ENCODE data around the gene CLIC4. TPM values are rescaled to one million over a fixed set of nuclear protein-coding genes. Genes with fewer than 3 reads are reported as not detected.
A peak's percentile ranks its signal among the peaks of the same experiment; 100 is the strongest.
"Not testable (repeated sequence)": the region's sequence is repeated elsewhere in the genome, so short reads cannot be mapped to it uniquely, and the experiment has no call there.

CLIC4 gene
- total RNA-seq, 2 donors from 2014 or later: 77.2 to 124 TPM

DNA sequence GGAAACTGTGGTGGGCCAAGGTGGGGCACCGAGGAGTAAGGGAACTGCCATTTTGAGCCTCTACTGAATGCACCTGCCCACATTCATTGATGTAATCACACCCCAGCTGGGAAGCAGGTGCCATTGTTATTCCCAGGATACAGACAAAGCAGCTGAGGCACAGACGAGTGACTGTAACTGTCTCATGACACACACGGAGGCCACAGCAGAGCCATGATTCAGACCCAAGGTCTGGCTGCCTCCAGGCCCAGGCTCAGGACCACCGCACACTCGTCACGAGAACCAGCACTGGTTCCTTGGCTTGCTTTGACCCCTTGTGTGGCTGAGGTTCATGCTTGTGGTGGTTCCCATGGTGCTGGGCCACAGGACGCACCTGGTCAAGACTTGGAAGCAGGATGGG, 45.6 kb upstream of the CLIC4 start:
- TF ChIP-seq POLR2A (IDR thresholded peaks at IDR 0.05) (no peak), CTCF (IDR thresholded peaks at IDR 0.05) (no peak), POLR2AphosphoS5 (IDR thresholded peaks at IDR 0.05) (no peak)
- no peaks in the 10 kb centered on the region for H3K36me3 ChIP-seq
- H3K27ac ChIP-seq: no peak overlapping the region
- H3K4me1 ChIP-seq (replicated peaks): no peaks in the 10 kb centered on the region
- H3K27me3 ChIP-seq (replicated peaks; ENCODE audit: insufficient read depth): no peaks in the 10 kb centered on the region
- WGBS: 94% methylated on average over 7 of the region's 7 CpGs
- H3K4me3 ChIP-seq: no peak overlapping the region
- no peaks in the 10 kb centered on the region for H3K9me3 ChIP-seq
- no peak for DNase-seq (ENCODE audit: low spot score)
- intact Hi-C loops (cut with DNase I): loop anchor here (5.0 kb wide), 1 partner anchor 43 kb away; no protein-coding TSS in a partner anchor

DNA sequence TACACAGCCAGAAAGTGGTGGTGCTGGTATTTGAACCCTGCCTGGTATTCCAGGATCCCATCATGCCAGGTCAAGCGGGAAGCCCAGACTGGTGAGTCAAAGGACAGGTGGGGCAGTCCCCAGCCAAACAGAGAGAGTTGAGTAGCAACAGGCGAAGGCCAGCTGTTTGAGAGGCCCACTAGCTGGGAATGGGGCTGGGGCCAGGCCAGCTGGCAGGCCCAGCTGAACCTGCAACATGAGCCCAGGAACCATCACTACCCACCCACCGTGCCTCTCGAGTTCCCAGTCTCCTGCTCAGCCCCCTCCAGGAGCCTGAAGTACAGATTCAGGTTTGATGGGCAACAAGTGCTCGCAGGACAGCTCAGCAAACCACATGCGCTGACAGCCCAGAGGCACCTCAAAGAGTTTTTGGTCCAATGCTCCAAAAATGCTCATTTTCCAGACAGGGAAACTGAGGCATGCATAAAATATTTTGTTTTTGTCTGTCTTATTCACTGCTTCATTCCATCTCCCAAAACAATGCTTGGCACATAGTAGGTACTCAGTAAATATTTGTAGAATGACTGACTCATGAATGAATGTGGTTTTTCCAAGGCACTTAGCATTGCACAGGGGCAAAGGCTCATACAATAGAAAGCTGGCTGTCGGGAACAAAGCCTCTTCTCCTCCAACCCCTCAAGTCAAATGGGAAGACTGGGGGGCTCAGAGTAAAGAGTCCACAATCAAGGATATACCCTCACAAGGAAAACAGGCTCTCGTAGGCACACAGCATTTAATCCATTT, 42.5 kb upstream of the CLIC4 start:
- Histone ChIP-seq H3K36me3 (no peaks in the 10 kb centered on the region), H3K4me1 (replicated peaks) (no peaks in the 10 kb centered on the region), H3K27me3 (replicated peaks; ENCODE audit: insufficient read depth) (no peaks in the 10 kb centered on the region), H3K9me3 (no peaks in the 10 kb centered on the region), H3K4me3 (no peak overlapping the region), H3K27ac (no peak overlapping the region)
- DNase-seq (ENCODE audit: low spot score): no peak
- intact Hi-C loops (cut with DNase I): no loop called here
- 50% methylated on average over 8 of the region's 8 CpGs for WGBS
- TF ChIP-seq POLR2AphosphoS5 (IDR thresholded peaks at IDR 0.05) (no peak), CTCF (IDR thresholded peaks at IDR 0.05) (no peak), POLR2A (IDR thresholded peaks at IDR 0.05) (no peak)

GRCh38 chr1:24704411-24705259, 40.6 kb upstream of the CLIC4 start:
- no peaks in the 10 kb centered on the region for H3K9me3 ChIP-seq
- TF ChIP-seq CTCF (IDR thresholded peaks at IDR 0.05): no peak
- TF ChIP-seq POLR2A (IDR thresholded peaks at IDR 0.05): no peak
- TF ChIP-seq POLR2AphosphoS5 (IDR thresholded peaks at IDR 0.05): no peak

GRCh38 chr1:24705260-24706073, 39.8 kb upstream of the CLIC4 start:
- no peaks in the 10 kb centered on the region for H3K27me3 ChIP-seq (replicated peaks; ENCODE audit: insufficient read depth)
- peak; percentile 89 for TF ChIP-seq POLR2AphosphoS5 (IDR thresholded peaks at IDR 0.05)
- TF ChIP-seq CTCF (IDR thresholded peaks at IDR 0.05): peak in 2 of 4 experiments; percentile 21 to 35
- no peak for TF ChIP-seq POLR2A (IDR thresholded peaks at IDR 0.05)
- no peaks in the 10 kb centered on the region for H3K36me3 ChIP-seq
- H3K9me3 ChIP-seq: no peaks in the 10 kb centered on the region
- H3K4me3 ChIP-seq: peak overlapping the region; percentile 5 to 28
- 11% methylated on average over 18 of the region's 18 CpGs for WGBS
- peak; percentile 87 for DNase-seq (ENCODE audit: low spot score)
- no peaks in the 10 kb centered on the region for H3K4me1 ChIP-seq (replicated peaks)
- intact Hi-C loops (cut with DNase I): no loop called here
- peak overlapping the region; percentile 72 to 78 for H3K27ac ChIP-seq

More at GRCh38 chr1:24704411-24705259, 40.6 kb upstream of the CLIC4 start:
- DNase-seq (ENCODE audit: low spot score): no peak
- Histone ChIP-seq H3K4me1 (replicated peaks) (no peaks in the 10 kb centered on the region), H3K27ac (peak overlapping the region; percentile 72 to 78), H3K27me3 (replicated peaks; ENCODE audit: insufficient read depth) (no peaks in the 10 kb centered on the region), H3K36me3 (no peaks in the 10 kb centered on the region), H3K4me3 (peak overlapping the region in 1 of 2 donors; percentile 28)
- intact Hi-C loops (cut with DNase I): no loop called here
- 58% methylated on average over 16 of the region's 16 CpGs for WGBS

DNA sequence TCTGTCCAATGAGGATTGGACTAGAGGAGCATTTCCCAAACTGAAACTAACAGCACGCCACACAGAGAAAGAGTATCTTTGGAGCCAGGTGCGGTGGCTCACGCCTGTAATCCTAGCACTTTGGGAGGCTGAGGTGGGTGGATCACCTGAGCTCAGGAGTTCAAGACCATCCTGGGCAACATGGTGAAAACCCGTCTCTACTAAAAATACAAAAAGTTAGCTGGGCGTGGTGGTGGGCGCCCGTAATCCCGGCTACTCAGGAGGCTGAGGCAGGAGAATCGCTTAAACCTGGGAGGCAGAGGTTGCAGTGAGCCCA, 39.2 kb upstream of the CLIC4 start:
- H3K4me1 ChIP-seq (replicated peaks); H3K27me3 ChIP-seq (replicated peaks; ENCODE audit: insufficient read depth); H3K9me3 ChIP-seq; DNase-seq (ENCODE audit: low spot score); intact Hi-C loops (cut with DNase I); H3K36me3 ChIP-seq: not testable (repeated sequence)
- H3K4me3 ChIP-seq: peak overlapping the region in 1 of 2 donors; percentile 28
- WGBS: 91% methylated on average over 9 of the region's 9 CpGs
- peak overlapping the region; percentile 72 to 78 for H3K27ac ChIP-seq
